ENCODE results near the gene GSTA2.

Gene GSTA2

GRCh38 chr6:52734072-52734471, 29.2 kb downstream of the GSTA2 start:
- no peak for TF ChIP-seq CTCF (IDR thresholded peaks at IDR 0.05; ENCODE audit: low read depth, low read length)
- no peak for DNase-seq (ENCODE audit: low read depth, low spot score)
- H3K4me3 ChIP-seq (ENCODE audit: low read depth, low read length) = no peak overlapping the region
- in situ Hi-C loops (cut with HindIII; ENCODE audit: low sequenced_read_pairs) = no loop called here

GRCh38 chr6:52733172-52733571, 30.1 kb downstream of the GSTA2 start:
- H3K4me3 ChIP-seq (ENCODE audit: low read depth, low read length) = no peak overlapping the region
- in situ Hi-C loops (cut with HindIII; ENCODE audit: low sequenced_read_pairs) = no loop called here
- no peak for TF ChIP-seq CTCF (IDR thresholded peaks at IDR 0.05; ENCODE audit: low read depth, low read length)
- no peak for DNase-seq (ENCODE audit: low read depth, low spot score)

- TF ChIP-seq CTCF (IDR thresholded peaks at IDR 0.05; ENCODE audit: low read depth, low read length) = no peak
- H3K4me3 ChIP-seq (ENCODE audit: low read depth, low read length) = no peak overlapping the region
- no peak for DNase-seq (ENCODE audit: low read depth, low spot score)
- in situ Hi-C loops (cut with HindIII; ENCODE audit: low sequenced_read_pairs) = no loop called here
Measured at GRCh38 chr6:52731719-52732118, 31.6 kb downstream of the GSTA2 start.

- no peak for TF ChIP-seq CTCF (IDR thresholded peaks at IDR 0.05; ENCODE audit: low read depth, low read length)
- no peak overlapping the region for H3K4me3 ChIP-seq (ENCODE audit: low read depth, low read length)
- in situ Hi-C loops (cut with HindIII; ENCODE audit: low sequenced_read_pairs) = no loop called here
- no peak for DNase-seq (ENCODE audit: low read depth, low spot score)
Measured at GRCh38 chr6:52729576-52729975, 33.7 kb downstream of the GSTA2 start.

- in situ Hi-C loops (cut with HindIII; ENCODE audit: low sequenced_read_pairs) = no loop called here
- DNase-seq (ENCODE audit: low read depth, low spot score) = no peak
- no peak overlapping the region for H3K4me3 ChIP-seq (ENCODE audit: low read depth, low read length)
- TF ChIP-seq CTCF (IDR thresholded peaks at IDR 0.05; ENCODE audit: low read depth, low read length) = no peak
Measured at GRCh38 chr6:52728394-52728793, 34.9 kb downstream of the GSTA2 start.

- DNase-seq (ENCODE audit: low read depth, low spot score) = no peak
- no peak overlapping the region for H3K4me3 ChIP-seq (ENCODE audit: low read depth, low read length)
- no peak for TF ChIP-seq CTCF (IDR thresholded peaks at IDR 0.05; ENCODE audit: low read depth, low read length)
- in situ Hi-C loops (cut with HindIII; ENCODE audit: low sequenced_read_pairs) = no loop called here
Measured at GRCh38 chr6:52727908-52728307, 35.4 kb downstream of the GSTA2 start.
